HL-60 (cell line): ENCODE results near the gene PMEPA1.

Experiments
- CTCF ChIP-seq: IDR thresholded peaks from one replicate; pipeline ENCODE4 v1.5.1; 2011; ENCODE audit warnings: low read length, control low read depth, inconsistent platforms; ENCODE audit not compliant: insufficient read depth
- GABPA ChIP-seq: IDR thresholded peaks from 2 replicates; pipeline ENCODE4 v1.6.1; 2012; ENCODE audit warnings: low read depth
- POLR2AphosphoS5 ChIP-seq: IDR thresholded peaks from 2 replicates; pipeline ENCODE4 v1.6.1; 2012; ENCODE audit warnings: low read depth
- REST ChIP-seq: IDR thresholded peaks from 2 replicates; pipeline ENCODE4 v1.6.1; 2012; ENCODE audit warnings: low read depth; ENCODE audit not compliant: insufficient replicate concordance
- SPI1 ChIP-seq: IDR thresholded peaks from 2 replicates; pipeline ENCODE4 v1.6.1; 2012; ENCODE audit warnings: low read depth, mild to moderate bottlenecking, borderline replicate concordance

- TF ChIP-seq POLR2AphosphoS5 (no peak), CTCF (no peak), GABPA (no peak), REST (no peak), SPI1 (no peak)
Measured at GRCh38 chr20:57683287-57683686, 26.5 kb downstream of the PMEPA1 start.
